Measurements from ENCODE around the gene PDSS2. TPM values are rescaled to one million over a fixed set of nuclear protein-coding genes. Genes with fewer than 3 reads are reported as not detected.

Gene PDSS2
- total RNA-seq, 1 donor = 12.3 TPM

- Histone ChIP-seq H3K27me3 (ENCODE audit: insufficient read depth, low read length) (no peaks in the 10 kb centered on the region), H2AFZ (ENCODE audit: low read length) (no peak overlapping the region), H3K4me2 (ENCODE audit: insufficient read depth, low read length) (no peak overlapping the region), H3K36me3 (ENCODE audit: insufficient read depth, low read length) (no peaks in the 10 kb centered on the region), H3K9me3 (ENCODE audit: low read depth, low read length) (no peaks in the 10 kb centered on the region), H3K79me2 (ENCODE audit: insufficient read depth, low read length) (no peaks in the 10 kb centered on the region), H3K27ac (ENCODE audit: low read depth, low read length) (no peak overlapping the region), H3K4me1 (ENCODE audit: insufficient read depth, low read length) (peaks cover 8% of the 10 kb centered on the region), H4K20me1 (ENCODE audit: insufficient read depth, low read length) (no peaks in the 10 kb centered on the region), H3K4me3 (ENCODE audit: insufficient read depth, low read length) (no peak overlapping the region)
- TF ChIP-seq CTCF (IDR thresholded peaks at IDR 0.05; ENCODE audit: extremely low read depth, low read depth, low read length) = no peak
- no peak for DNase-seq (ENCODE audit: insufficient read length, low spot score, missing footprints)
These were observed 223.9 kb downstream of the PDSS2 start for GRCh38 chr6:107235511-107235910.

GRCh38 chr6:107235007-107235406 is 224.4 kb downstream of the PDSS2 start:
- Histone ChIP-seq H3K4me1 (ENCODE audit: insufficient read depth, low read length) (peaks cover 8% of the 10 kb centered on the region), H3K27me3 (ENCODE audit: insufficient read depth, low read length) (no peaks in the 10 kb centered on the region), H3K27ac (ENCODE audit: low read depth, low read length) (no peak overlapping the region), H4K20me1 (ENCODE audit: insufficient read depth, low read length) (no peaks in the 10 kb centered on the region), H3K79me2 (ENCODE audit: insufficient read depth, low read length) (no peaks in the 10 kb centered on the region), H3K4me3 (ENCODE audit: insufficient read depth, low read length) (no peak overlapping the region), H2AFZ (ENCODE audit: low read length) (no peak overlapping the region), H3K4me2 (ENCODE audit: insufficient read depth, low read length) (no peak overlapping the region), H3K36me3 (ENCODE audit: insufficient read depth, low read length) (no peaks in the 10 kb centered on the region), H3K9me3 (ENCODE audit: low read depth, low read length) (no peaks in the 10 kb centered on the region)
- TF ChIP-seq CTCF (IDR thresholded peaks at IDR 0.05; ENCODE audit: extremely low read depth, low read depth, low read length) = no peak
- no peak for DNase-seq (ENCODE audit: insufficient read length, low spot score, missing footprints)

GRCh38 chr6:107231243-107231642 is 228.1 kb downstream of the PDSS2 start:
- Histone ChIP-seq H2AFZ (ENCODE audit: low read length) (no peak overlapping the region), H3K9me3 (ENCODE audit: low read depth, low read length) (no peaks in the 10 kb centered on the region), H4K20me1 (ENCODE audit: insufficient read depth, low read length) (no peaks in the 10 kb centered on the region), H3K27ac (ENCODE audit: low read depth, low read length) (no peak overlapping the region), H3K79me2 (ENCODE audit: insufficient read depth, low read length) (no peaks in the 10 kb centered on the region), H3K4me2 (ENCODE audit: insufficient read depth, low read length) (no peak overlapping the region), H3K4me3 (ENCODE audit: insufficient read depth, low read length) (no peak overlapping the region), H3K36me3 (ENCODE audit: insufficient read depth, low read length) (no peaks in the 10 kb centered on the region), H3K27me3 (ENCODE audit: insufficient read depth, low read length) (no peaks in the 10 kb centered on the region), H3K4me1 (ENCODE audit: insufficient read depth, low read length) (no peaks in the 10 kb centered on the region)
- TF ChIP-seq CTCF (IDR thresholded peaks at IDR 0.05; ENCODE audit: extremely low read depth, low read depth, low read length) = no peak
- no peak for DNase-seq (ENCODE audit: insufficient read length, low spot score, missing footprints)

- Histone ChIP-seq H2AFZ (ENCODE audit: low read length) (no peak overlapping the region), H3K27me3 (ENCODE audit: insufficient read depth, low read length) (no peaks in the 10 kb centered on the region), H3K79me2 (ENCODE audit: insufficient read depth, low read length) (no peaks in the 10 kb centered on the region), H3K4me2 (ENCODE audit: insufficient read depth, low read length) (no peak overlapping the region), H4K20me1 (ENCODE audit: insufficient read depth, low read length) (no peaks in the 10 kb centered on the region), H3K9me3 (ENCODE audit: low read depth, low read length) (no peaks in the 10 kb centered on the region), H3K36me3 (ENCODE audit: insufficient read depth, low read length) (no peaks in the 10 kb centered on the region), H3K4me1 (ENCODE audit: insufficient read depth, low read length) (no peaks in the 10 kb centered on the region), H3K4me3 (ENCODE audit: insufficient read depth, low read length) (no peak overlapping the region), H3K27ac (ENCODE audit: low read depth, low read length) (no peak overlapping the region)
- TF ChIP-seq CTCF (IDR thresholded peaks at IDR 0.05; ENCODE audit: extremely low read depth, low read depth, low read length) = no peak
- DNase-seq (ENCODE audit: insufficient read length, low spot score, missing footprints) = no peak
These were observed 228.9 kb downstream of the PDSS2 start for GRCh38 chr6:107230448-107230847.
